Endometrium (tissue), 2 donors: Measurements from ENCODE around the gene BEST1.
"Not testable (repeated sequence)": the region's sequence is repeated elsewhere in the genome, so short reads cannot be mapped to it uniquely, and the experiment has no call there.

Experiments
- FAIRE-seq: peaks from 2 replicates; lab custom pipeline; 2012; peaks lifted over from hg19 to GRCh38; lab: Jason Lieb, UNC
- donor health status: control.
- donor health status: control.

Gene BEST1

GRCh38 chr11:61964666-61965271 lies 14.6 kb downstream of the BEST1 start:
- FAIRE-seq = not testable (repeated sequence)

GRCh38 chr11:61966734-61967115 lies 16.6 kb downstream of the BEST1 start:
- no peak for FAIRE-seq

- no peak for FAIRE-seq
Observed at GRCh38 chr11:61967116-61967923, 17.2 kb downstream of the BEST1 start, which contains the start of gene FTH1. FTH1 (minus strand) TSS chr11:61967634; CDS start chr11:61967425, 209 bp downstream.

GRCh38 chr11:61967924-61968757 lies 18.0 kb downstream of the BEST1 start:
- FAIRE-seq = no peak

GRCh38 chr11:61968758-61969390 lies 18.7 kb downstream of the BEST1 start:
- no peak for FAIRE-seq

- no peak for FAIRE-seq
Observed at GRCh38 chr11:61969391-61969758, 19.2 kb downstream of the BEST1 start.

GRCh38 chr11:61969838-61970662 lies 19.9 kb downstream of the BEST1 start:
- FAIRE-seq = no peak

GRCh38 chr11:61971248-61972111 lies 21.3 kb downstream of the BEST1 start:
- peak; percentile 29 for FAIRE-seq

GRCh38 chr11:61972112-61972671 lies 22.0 kb downstream of the BEST1 start:
- no peak for FAIRE-seq

GRCh38 chr11:61972672-61973475 lies 22.7 kb downstream of the BEST1 start:
- FAIRE-seq = no peak

GRCh38 chr11:61973476-61974162 lies 23.5 kb downstream of the BEST1 start:
- FAIRE-seq = no peak

GRCh38 chr11:61974766-61975631 lies 24.8 kb downstream of the BEST1 start:
- FAIRE-seq = no peak

- FAIRE-seq = no peak
Observed at GRCh38 chr11:61975638-61976419, 25.7 kb downstream of the BEST1 start.

- FAIRE-seq = no peak
Observed at GRCh38 chr11:61976420-61976800, 26.3 kb downstream of the BEST1 start.

- no peak for FAIRE-seq
Observed at GRCh38 chr11:61976813-61977475, 26.8 kb downstream of the BEST1 start.
